AG04449 (cell line): Measurements from ENCODE around the gene DCST2.
A peak's percentile ranks its signal among the peaks of the same experiment; 100 is the strongest.

Experiments
- CTCF ChIA-PET: fragments of 350-600 bp; formaldehyde crosslinking; extraction: SDS; loops from one replicate; lab custom pipeline; 2021; ENCODE audit warnings: antibody characterized with exemption; lab: Yijun Ruan, JAX
- POLR2A ChIA-PET: fragments of 400-600, 350-600 bp; formaldehyde crosslinking; extraction: SDS; loops from one replicate; lab custom pipeline; 2020; ENCODE audit warnings: antibody characterized with exemption, inconsistent platforms; lab: Yijun Ruan, JAX
- DNase-seq: peaks from one replicate; pipeline ENCODE4 v3.0.0-alpha.2; 2010; ENCODE audit warnings: low read depth, low spot score
- H3K4me3 ChIP-seq: 2 replicates; pipeline ENCODE4 v1.5.1; 2011; ENCODE audit warnings: low read depth, mild to moderate bottlenecking, control low read depth, low read length
- TF ChIP-seq, protein P1 (sequence below): IDR thresholded peaks from one replicate; pipeline ENCODE4 v1.5.1; 2011; ENCODE audit warnings: mild to moderate bottlenecking, moderate library complexity, low read length, control low read depth, inconsistent platforms; ENCODE audit not compliant: insufficient read depth; ENCODE audit errors: missing control alignments

DCST2 gene

GRCh38 chr1:154970631-154971340 lies 62.8 kb downstream of the DCST2 start, which contains the start of gene SHC1:
Gene SHC1, minus strand, starts transcription at chr1:154970747. Its CDS starts 221 bp downstream, at chr1:154970526.
- TF ChIP-seq, protein P1, sequence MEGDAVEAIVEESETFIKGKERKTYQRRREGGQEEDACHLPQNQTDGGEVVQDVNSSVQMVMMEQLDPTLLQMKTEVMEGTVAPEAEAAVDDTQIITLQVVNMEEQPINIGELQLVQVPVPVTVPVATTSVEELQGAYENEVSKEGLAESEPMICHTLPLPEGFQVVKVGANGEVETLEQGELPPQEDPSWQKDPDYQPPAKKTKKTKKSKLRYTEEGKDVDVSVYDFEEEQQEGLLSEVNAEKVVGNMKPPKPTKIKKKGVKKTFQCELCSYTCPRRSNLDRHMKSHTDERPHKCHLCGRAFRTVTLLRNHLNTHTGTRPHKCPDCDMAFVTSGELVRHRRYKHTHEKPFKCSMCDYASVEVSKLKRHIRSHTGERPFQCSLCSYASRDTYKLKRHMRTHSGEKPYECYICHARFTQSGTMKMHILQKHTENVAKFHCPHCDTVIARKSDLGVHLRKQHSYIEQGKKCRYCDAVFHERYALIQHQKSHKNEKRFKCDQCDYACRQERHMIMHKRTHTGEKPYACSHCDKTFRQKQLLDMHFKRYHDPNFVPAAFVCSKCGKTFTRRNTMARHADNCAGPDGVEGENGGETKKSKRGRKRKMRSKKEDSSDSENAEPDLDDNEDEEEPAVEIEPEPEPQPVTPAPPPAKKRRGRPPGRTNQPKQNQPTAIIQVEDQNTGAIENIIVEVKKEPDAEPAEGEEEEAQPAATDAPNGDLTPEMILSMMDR: no peak
- ChIA-PET POLR2A (interaction anchor here (0.6 to 4.7 kb wide), 14 partner anchors 9 to 415 kb away, joined by 3 to 74 read pairs (median 6); partner anchors contain the start of genes FLAD1, KRTCAP2, LENEP and PBXIP1), CTCF (interaction anchor here (0.7 to 13.1 kb wide), 15 partner anchors 9 to 301 kb away, joined by 3 to 176 read pairs (median 4); partner anchors contain the start of genes FLAD1, LENEP, PBXIP1 and PYGO2)
- H3K4me3 ChIP-seq: peak within 1 kb of the TSS; percentile 82
- peak; percentile 63 for DNase-seq

- ChIA-PET CTCF (interaction anchor here (0.8 to 13.1 kb wide), 13 partner anchors 9 to 301 kb away, joined by 3 to 176 read pairs (median 5); partner anchors contain the start of genes FLAD1, LENEP, PBXIP1 and PYGO2), POLR2A (interaction anchor here (1.0 to 4.7 kb wide), 9 partner anchors 8 to 203 kb away, joined by 4 to 74 read pairs (median 7); partner anchors contain the start of genes KRTCAP2, LENEP, PBXIP1 and PYGO2)
- DNase-seq: no peak
- TF ChIP-seq, protein P1: no peak
- peak overlapping the region; percentile 82 for H3K4me3 ChIP-seq
These were observed 63.6 kb downstream of the DCST2 start for GRCh38 chr1:154969860-154970452.

GRCh38 chr1:154969246-154969645 lies 64.3 kb downstream of the DCST2 start:
- TF ChIP-seq, protein P1: no peak
- POLR2A ChIA-PET: interaction anchor here (1.6 to 2.5 kb wide), 3 partner anchors 13 to 33 kb away, joined by 7 to 22 read pairs (median 11); partner anchors contain the start of genes LENEP, PBXIP1 and ZBTB7B
- DNase-seq: no peak
- H3K4me3 ChIP-seq: peak overlapping the region; percentile 82
- CTCF ChIA-PET: interaction anchor here (1.1 to 13.1 kb wide), 6 partner anchors 8 to 116 kb away, joined by 3 to 176 read pairs (median 13); partner anchors contain the start of genes LENEP, PBXIP1 and PYGO2

- ChIA-PET CTCF (interaction anchor here (1.7 to 13.1 kb wide), 2 partner anchors 13 to 28 kb away, joined by 7 to 176 read pairs; partner anchors contain the start of genes LENEP and PBXIP1), POLR2A (interaction anchor here (0.6 kb wide), 1 partner anchor 14 kb away, joined by 3 read pairs; the partner anchor contains the start of gene FLAD1)
- TF ChIP-seq, protein P1: no peak
- no peak for DNase-seq
- peak overlapping the region; percentile 82 for H3K4me3 ChIP-seq
These were observed 64.8 kb downstream of the DCST2 start for GRCh38 chr1:154968731-154969130.
